ENCODE data around the gene C2orf81. TPM values are rescaled to one million over a fixed set of nuclear protein-coding genes. Genes with fewer than 3 reads are reported as not detected.

C2orf81 gene
- total and polyA plus RNA-seq, 4 donors = 1.2 to 5.9 (median 5.3) TPM

DNA sequence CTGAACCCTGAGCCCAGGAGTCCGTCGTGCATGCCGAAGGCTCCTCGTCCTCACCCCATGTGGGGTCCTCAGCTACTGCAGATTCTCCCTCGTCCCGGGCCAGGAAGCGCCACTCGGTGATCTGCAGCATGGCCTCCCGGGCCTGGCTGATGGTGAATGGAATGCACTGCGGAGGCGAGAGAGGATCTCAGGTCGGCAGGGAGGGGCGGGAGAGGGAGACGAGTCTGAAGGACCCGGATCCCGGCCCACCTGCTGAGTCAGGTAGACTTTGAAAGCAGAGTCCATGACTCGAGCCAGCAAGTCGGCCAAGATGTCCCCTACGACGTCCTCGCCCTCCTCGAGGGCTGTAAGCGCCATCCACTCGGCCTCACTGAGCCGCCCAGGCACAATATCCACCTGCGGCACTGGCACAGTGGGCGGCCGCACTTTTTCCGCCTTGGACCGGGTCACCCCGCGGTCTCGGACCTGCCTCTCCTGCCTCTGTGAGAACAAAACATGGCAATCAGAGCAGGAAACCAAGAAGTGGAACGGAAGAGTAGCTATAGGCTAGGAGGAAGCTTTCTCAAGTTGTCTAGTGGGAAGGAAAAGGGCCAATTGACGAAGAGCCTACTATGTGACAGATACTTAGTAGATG, 5.5 kb downstream of the C2orf81 start:
- no peak overlapping the region for H3K27ac ChIP-seq (ENCODE audit: low read depth, low read length)
- peaks cover 3% of the 10 kb centered on the region for H3K27me3 ChIP-seq (ENCODE audit: control insufficient read depth, insufficient read depth, low read length)
- peaks cover 12% of the 10 kb centered on the region for H3K36me3 ChIP-seq (ENCODE audit: control insufficient read depth, insufficient read depth, low read length)
- H3K4me1 ChIP-seq (ENCODE audit: control insufficient read depth, insufficient read depth, low read length) = peaks cover 35% of the 10 kb centered on the region
- WGBS (ENCODE audit: insufficient coverage) = 55% methylated on average over 33 of the region's 35 CpGs
- no peaks in the 10 kb centered on the region for H3K9me3 ChIP-seq (ENCODE audit: control insufficient read depth, insufficient read depth, low read length)
- peak overlapping the region; percentile 65 for H3K4me3 ChIP-seq (ENCODE audit: low read depth, low read length)
- DNase-seq (ENCODE audit: low read depth in 4 of 6, low spot score in 6 of 6) = no peak

GRCh38 chr2:74414881-74415761, 6.3 kb downstream of the C2orf81 start:
- peaks cover 29% of the 10 kb centered on the region for H3K4me1 ChIP-seq (ENCODE audit: control insufficient read depth, insufficient read depth, low read length)
- H3K4me3 ChIP-seq (ENCODE audit: low read depth, low read length) = peak overlapping the region; percentile 65
- H3K27me3 ChIP-seq (ENCODE audit: control insufficient read depth, insufficient read depth, low read length) = peaks cover 3% of the 10 kb centered on the region
- H3K27ac ChIP-seq (ENCODE audit: low read depth, low read length) = peak overlapping the region; percentile 40
- peaks cover 12% of the 10 kb centered on the region for H3K36me3 ChIP-seq (ENCODE audit: control insufficient read depth, insufficient read depth, low read length)
- whole genome bisulfite sequencing (ENCODE audit: insufficient coverage) = 6% methylated on average over 62 of the region's 66 CpGs
- DNase-seq (ENCODE audit: low read depth in 4 of 6, low spot score in 6 of 6) = peak in 3 of 6 donors; percentile 14 to 75 (median 55)
- H3K9me3 ChIP-seq (ENCODE audit: control insufficient read depth, insufficient read depth, low read length) = no peaks in the 10 kb centered on the region

DNA sequence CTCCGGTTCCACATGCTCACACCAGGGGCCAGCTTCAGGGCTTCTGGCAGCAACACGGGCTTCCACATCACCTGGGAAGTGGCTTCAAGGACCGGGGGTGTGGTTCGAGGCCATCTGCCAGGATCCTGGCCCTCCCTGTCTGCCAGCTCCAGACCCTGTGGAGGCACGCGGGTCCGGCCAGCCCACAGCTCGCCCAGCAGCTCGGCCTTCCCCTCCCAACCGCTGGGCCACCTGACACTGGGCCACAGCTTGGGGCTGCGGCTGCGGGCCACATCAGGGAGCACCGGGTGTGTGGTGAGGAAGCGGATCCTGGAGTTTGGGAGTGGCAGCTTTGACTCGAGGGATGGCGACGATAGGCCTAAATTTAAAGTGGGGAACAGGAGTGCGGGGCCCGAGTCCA, 7.0 kb downstream of the C2orf81 start:
- H3K9me3 ChIP-seq (ENCODE audit: control insufficient read depth, insufficient read depth, low read length) = no peaks in the 10 kb centered on the region
- WGBS (ENCODE audit: insufficient coverage) = 47% methylated on average over 19 of the region's 19 CpGs
- H3K27ac ChIP-seq (ENCODE audit: low read depth, low read length) = no peak overlapping the region
- peaks cover 3% of the 10 kb centered on the region for H3K27me3 ChIP-seq (ENCODE audit: control insufficient read depth, insufficient read depth, low read length)
- DNase-seq (ENCODE audit: low read depth in 4 of 6, low spot score in 6 of 6) = no peak
- peaks cover 12% of the 10 kb centered on the region for H3K36me3 ChIP-seq (ENCODE audit: control insufficient read depth, insufficient read depth, low read length)
- H3K4me3 ChIP-seq (ENCODE audit: low read depth, low read length) = peak overlapping the region; percentile 65
- H3K4me1 ChIP-seq (ENCODE audit: control insufficient read depth, insufficient read depth, low read length) = peaks cover 29% of the 10 kb centered on the region

DNA sequence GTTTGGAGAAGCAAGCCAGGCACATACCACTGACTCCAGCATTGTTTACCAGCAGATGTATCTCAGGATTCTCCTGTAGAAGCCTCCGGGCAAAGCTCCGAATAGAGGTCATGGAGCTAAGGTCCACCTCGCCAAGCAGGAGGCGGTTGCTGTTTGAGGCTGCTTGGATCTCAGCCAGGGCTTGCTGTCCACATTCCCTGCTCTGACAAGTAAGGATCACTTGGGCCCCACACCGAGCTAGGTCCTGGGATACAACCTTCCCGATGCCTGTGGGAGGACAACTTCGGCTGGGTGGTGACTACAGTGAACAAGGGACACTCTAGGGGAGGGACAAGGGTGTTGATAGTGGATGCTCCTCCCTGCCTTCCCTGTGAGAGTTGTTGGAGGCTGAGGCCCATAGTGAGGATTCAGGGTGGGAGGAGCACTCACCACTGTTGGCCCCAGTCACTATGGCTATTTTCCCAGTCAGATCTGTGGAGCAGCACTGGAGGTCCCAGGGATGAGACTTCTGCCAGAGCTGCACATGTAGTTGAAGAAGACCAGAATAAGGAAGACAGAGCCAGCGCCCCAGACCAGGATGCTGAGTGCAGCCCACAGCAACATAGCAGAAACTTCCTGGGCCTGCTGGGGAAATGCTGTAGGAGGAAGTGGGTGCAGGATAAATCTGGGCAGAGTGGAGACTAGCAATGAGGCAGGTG, 8.3 kb downstream of the C2orf81 start:
- H3K4me3 ChIP-seq (ENCODE audit: low read depth, low read length) = no peak overlapping the region
- no peak for DNase-seq (ENCODE audit: low read depth in 4 of 6, low spot score in 6 of 6)
- peaks cover 10% of the 10 kb centered on the region for H3K36me3 ChIP-seq (ENCODE audit: control insufficient read depth, insufficient read depth, low read length)
- 79% methylated on average over 8 of the region's 8 CpGs for WGBS (ENCODE audit: insufficient coverage)
- H3K9me3 ChIP-seq (ENCODE audit: control insufficient read depth, insufficient read depth, low read length) = no peaks in the 10 kb centered on the region
- H3K27ac ChIP-seq (ENCODE audit: low read depth, low read length) = no peak overlapping the region
- peaks cover 3% of the 10 kb centered on the region for H3K27me3 ChIP-seq (ENCODE audit: control insufficient read depth, insufficient read depth, low read length)
- peaks cover 29% of the 10 kb centered on the region for H3K4me1 ChIP-seq (ENCODE audit: control insufficient read depth, insufficient read depth, low read length)

DNA sequence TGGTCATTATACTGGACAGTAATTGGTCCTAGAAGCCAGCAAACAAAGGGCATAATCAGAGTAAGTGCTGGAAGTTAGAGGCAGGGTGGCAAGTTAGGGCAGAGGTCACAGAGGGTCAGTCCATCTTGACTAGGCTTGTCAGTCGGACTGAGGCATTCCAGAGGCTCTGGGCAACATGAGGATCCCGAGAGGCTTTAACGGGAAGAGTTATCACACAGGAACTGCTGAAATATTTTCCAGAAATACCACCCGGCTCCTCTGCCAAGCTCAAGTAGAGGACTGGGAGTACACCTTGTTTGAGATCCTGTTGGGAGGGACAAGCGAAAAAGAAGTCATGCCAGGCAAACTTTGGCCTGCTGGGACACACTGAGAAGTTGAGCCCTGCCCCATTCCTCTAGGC, 13.7 kb downstream of the C2orf81 start:
- WGBS (ENCODE audit: insufficient coverage) = 89% methylated on average over 4 of the region's 5 CpGs
- H3K36me3 ChIP-seq (ENCODE audit: control insufficient read depth, insufficient read depth, low read length) = no peaks in the 10 kb centered on the region
- H3K27ac ChIP-seq (ENCODE audit: low read depth, low read length) = no peak overlapping the region
- H3K4me1 ChIP-seq (ENCODE audit: control insufficient read depth, insufficient read depth, low read length) = no peaks in the 10 kb centered on the region
- no peak for DNase-seq (ENCODE audit: low read depth in 4 of 6, low spot score in 6 of 6)
- H3K4me3 ChIP-seq (ENCODE audit: low read depth, low read length) = no peak overlapping the region
- H3K9me3 ChIP-seq (ENCODE audit: control insufficient read depth, insufficient read depth, low read length) = no peaks in the 10 kb centered on the region
- H3K27me3 ChIP-seq (ENCODE audit: control insufficient read depth, insufficient read depth, low read length) = no peaks in the 10 kb centered on the region

DNA sequence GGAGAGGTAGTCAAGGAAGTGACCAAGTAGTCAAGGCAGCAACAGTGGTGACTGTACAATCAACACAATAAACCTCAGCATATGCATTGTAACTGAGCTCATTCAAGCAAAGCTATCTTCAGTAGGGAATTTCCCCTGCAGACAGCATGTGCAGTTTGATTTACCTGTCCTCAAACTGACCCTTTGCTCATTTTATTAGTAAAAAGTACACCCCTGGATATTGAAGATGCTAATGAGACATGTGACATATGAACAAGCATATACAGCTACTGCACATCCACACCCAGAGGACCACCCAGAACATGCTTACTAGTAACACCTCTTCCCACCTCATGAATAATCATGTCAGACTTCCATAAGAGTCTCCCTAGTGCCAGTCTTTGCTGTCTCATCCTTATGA, 15.4 kb downstream of the C2orf81 start:
- Histone ChIP-seq H3K27me3 (ENCODE audit: control insufficient read depth, insufficient read depth, low read length) (no peaks in the 10 kb centered on the region), H3K9me3 (ENCODE audit: control insufficient read depth, insufficient read depth, low read length) (no peaks in the 10 kb centered on the region), H3K27ac (ENCODE audit: low read depth, low read length) (no peak overlapping the region), H3K36me3 (ENCODE audit: control insufficient read depth, insufficient read depth, low read length) (no peaks in the 10 kb centered on the region), H3K4me1 (ENCODE audit: control insufficient read depth, insufficient read depth, low read length) (no peaks in the 10 kb centered on the region), H3K4me3 (ENCODE audit: low read depth, low read length) (no peak overlapping the region)
- no peak for DNase-seq (ENCODE audit: low read depth in 4 of 6, low spot score in 6 of 6)

DNA sequence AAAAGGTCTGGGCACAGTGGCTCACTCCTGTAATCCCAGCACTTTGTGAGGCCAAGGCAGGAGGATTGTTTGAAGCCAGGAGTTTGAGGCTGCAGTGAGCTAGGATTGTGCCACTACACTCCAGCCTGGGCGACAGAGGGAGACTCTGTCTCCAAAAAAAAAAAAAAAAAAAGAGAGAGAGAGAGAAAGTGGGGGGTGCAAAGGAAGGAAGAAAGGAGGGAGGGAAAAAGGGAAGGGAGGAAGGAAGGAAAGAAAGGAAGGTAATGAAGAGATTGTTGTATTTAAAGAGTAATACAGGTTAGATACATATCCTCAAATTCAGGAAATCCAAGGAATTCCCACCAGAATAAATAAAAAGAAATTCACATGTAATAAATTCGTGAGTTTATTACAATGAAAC, 19.5 kb downstream of the C2orf81 start:
- Histone ChIP-seq H3K36me3 (ENCODE audit: control insufficient read depth, insufficient read depth, low read length) (no peaks in the 10 kb centered on the region), H3K27ac (ENCODE audit: low read depth, low read length) (no peak overlapping the region), H3K9me3 (ENCODE audit: control insufficient read depth, insufficient read depth, low read length) (no peaks in the 10 kb centered on the region), H3K4me3 (ENCODE audit: low read depth, low read length) (no peak overlapping the region), H3K4me1 (ENCODE audit: control insufficient read depth, insufficient read depth, low read length) (no peaks in the 10 kb centered on the region), H3K27me3 (ENCODE audit: control insufficient read depth, insufficient read depth, low read length) (no peaks in the 10 kb centered on the region)
- no CpG with 5 or more reads among the region's 2 CpGs for WGBS (ENCODE audit: insufficient coverage)
- DNase-seq (ENCODE audit: low read depth in 4 of 6, low spot score in 6 of 6) = no peak

DNA sequence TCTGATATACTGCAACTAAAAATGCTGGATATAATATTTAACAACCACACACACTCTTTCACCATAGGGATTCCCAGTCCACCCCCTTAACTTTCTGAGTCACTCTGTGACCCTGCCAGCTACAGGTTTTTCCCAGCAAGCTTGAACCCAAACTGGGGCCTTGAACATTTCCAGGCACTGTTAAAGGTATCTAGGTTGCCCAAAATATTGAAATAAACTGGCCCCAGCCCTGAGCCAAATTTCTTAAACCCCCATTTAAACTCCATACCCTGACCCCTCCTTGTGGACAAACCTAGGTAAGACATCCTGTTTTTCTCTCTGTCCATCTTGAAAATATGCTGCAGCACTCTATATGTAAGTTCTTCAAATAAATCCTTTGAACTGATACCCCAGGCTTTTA, 21.6 kb downstream of the C2orf81 start:
- Histone ChIP-seq H3K9me3 (ENCODE audit: control insufficient read depth, insufficient read depth, low read length) (no peaks in the 10 kb centered on the region), H3K4me3 (ENCODE audit: low read depth, low read length) (no peak overlapping the region), H3K36me3 (ENCODE audit: control insufficient read depth, insufficient read depth, low read length) (no peaks in the 10 kb centered on the region), H3K27ac (ENCODE audit: low read depth, low read length) (no peak overlapping the region), H3K4me1 (ENCODE audit: control insufficient read depth, insufficient read depth, low read length) (no peaks in the 10 kb centered on the region), H3K27me3 (ENCODE audit: control insufficient read depth, insufficient read depth, low read length) (no peaks in the 10 kb centered on the region)
- DNase-seq (ENCODE audit: low read depth in 4 of 6, low spot score in 6 of 6) = no peak

DNA sequence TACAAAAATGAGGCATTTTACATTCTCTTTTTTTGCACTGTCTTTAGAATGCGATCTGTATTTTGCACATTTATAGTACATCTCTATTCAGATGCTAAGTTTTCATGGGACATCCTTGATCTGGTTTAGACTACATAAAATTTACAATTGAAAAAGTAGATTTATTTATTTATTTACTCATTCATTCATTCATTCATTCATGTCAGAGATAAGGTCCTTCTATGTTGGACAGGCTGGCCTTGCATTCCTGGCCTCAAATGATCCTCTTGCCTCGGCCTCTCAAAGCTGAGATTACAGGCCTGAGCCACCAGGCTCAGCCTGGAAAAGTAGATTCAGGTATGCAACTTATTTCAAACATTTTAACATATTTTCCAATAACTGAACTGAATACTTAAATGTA, 25.3 kb downstream of the C2orf81 start:
- no CpG with 5 or more reads among the region's 2 CpGs for WGBS (ENCODE audit: insufficient coverage)
- Histone ChIP-seq H3K4me1 (ENCODE audit: control insufficient read depth, insufficient read depth, low read length) (peaks cover 4% of the 10 kb centered on the region), H3K27ac (ENCODE audit: low read depth, low read length) (no peak overlapping the region), H3K36me3 (ENCODE audit: control insufficient read depth, insufficient read depth, low read length) (no peaks in the 10 kb centered on the region), H3K27me3 (ENCODE audit: control insufficient read depth, insufficient read depth, low read length) (no peaks in the 10 kb centered on the region), H3K4me3 (ENCODE audit: low read depth, low read length) (no peak overlapping the region), H3K9me3 (ENCODE audit: control insufficient read depth, insufficient read depth, low read length) (no peaks in the 10 kb centered on the region)
- no peak for DNase-seq (ENCODE audit: low read depth in 4 of 6, low spot score in 6 of 6)

All from spinal cord (tissue), 10 donors.